Uterus (tissue), 4 donors: ENCODE results near the gene ZNF350. TPM values are rescaled to one million over a fixed set of nuclear protein-coding genes. Genes with fewer than 3 reads are reported as not detected.

Source experiments
- DNase-seq, 2 donors: peaks; one replicate each; pipeline ENCODE4 v3.0.0-alpha.2; 2019 to 2020
- H3K27ac ChIP-seq, 2 donors: fragments of 200-600 bp; sonication (generic); 1 replicate in 1 of 2; 2 replicates in 1 of 2; pipeline ENCODE4 v1.5.1; 2016 to 2018
- H3K27me3 ChIP-seq, 2 donors: fragments of 200-600 bp; sonication (generic); one replicate each; pipeline ENCODE4 v1.5.1; 2018 to 2019; ENCODE audit warnings: control low read depth in 1 of 2
- H3K36me3 ChIP-seq, 2 donors: fragments of 200-600 bp; sonication (generic); one replicate each; pipeline ENCODE4 v1.5.1; 2019; ENCODE audit warnings: control low read depth in 1 of 2
- H3K4me1 ChIP-seq, 2 donors: fragments of 200-600 bp; sonication (generic); one replicate each; pipeline ENCODE4 v1.5.1; 2018 to 2019; ENCODE audit warnings: control low read depth in 1 of 2
- H3K4me3 ChIP-seq, 2 donors: fragments of 200-600 bp; sonication (generic); 1 replicate in 1 of 2; 2 replicates in 1 of 2; pipeline ENCODE4 v1.5.1; 2018 to 2019; ENCODE audit warnings: mild to moderate bottlenecking in 1 of 2
- H3K9me3 ChIP-seq, 2 donors: fragments of 200-600 bp; sonication (generic); one replicate each; pipeline ENCODE4 v1.5.1; 2019; ENCODE audit warnings: control low read depth in 1 of 2
- POLR2A ChIP-seq, 2 donors: fragments of 450-650 bp; IDR thresholded peaks; one replicate each; pipeline ENCODE4 v1.6.1; 2016; ENCODE audit warnings: antibody characterized with exemption in 2 of 2, mild to moderate bottlenecking in 1 of 2, moderate library complexity in 1 of 2
- intact Hi-C: fragments of 100-400 bp; cut with DNase I; formaldehyde crosslinking; loops from one replicate; pipeline ENCODE4 v1.15.1; 2023; ENCODE audit warnings: low total_unique reads
- total RNA-seq, 4 donors: library from RNA; depleted of rRNA in 3 of 4; stranded (reverse); fragments of >200 nt in 3 of 4; gene quantifications; one replicate each; pipeline versions ENCODE4 v1.1.0 to v1.2.4, GENCODE V29; 2014 to 2023
- TF ChIP-seq, protein P1 (sequence below), 4 experiments: fragments of 200-600 bp in 2 of 4; fragments of 450-650 bp in 2 of 4; sonication (generic) in 2 of 4; IDR thresholded peaks; one replicate each; pipeline ENCODE4 v1.5.1; 2016 to 2019; ENCODE audit warnings: antibody characterized with exemption in 4 of 4, mild to moderate bottlenecking in 2 of 4, moderate library complexity in 1 of 4
- donor health status: DM: yes; HTN: yes; CAD: no.

Gene ZNF350
- total RNA-seq, 4 donors from 2014 or later: 2.3 to 28.0 (median 15.1) TPM

DNA sequence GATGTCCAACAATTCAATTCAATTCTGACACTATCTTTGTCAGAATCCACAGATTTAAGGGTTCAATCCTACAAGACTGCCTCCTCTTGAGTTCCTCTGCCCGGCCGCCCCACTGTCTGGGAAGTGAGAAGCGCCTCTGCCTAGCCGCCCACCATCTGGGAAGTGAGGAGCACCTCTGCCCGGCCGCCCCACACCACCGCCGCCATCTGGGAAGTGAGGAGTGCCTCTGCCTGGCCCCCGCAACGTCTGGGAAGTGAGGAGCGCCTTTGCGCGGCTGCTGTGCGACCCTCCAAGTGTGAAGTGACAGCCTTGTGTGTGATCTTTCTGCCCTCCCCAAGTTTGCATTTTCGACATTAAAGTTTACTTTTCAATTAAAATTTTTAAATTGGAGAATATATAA lies 35.6 kb upstream of the ZNF350 start:
- Histone ChIP-seq H3K27me3 (no peaks in the 10 kb centered on the region), H3K27ac (no peak overlapping the region), H3K9me3 (peaks cover 0 to 61% of the 10 kb centered on the region in 2 donors), H3K4me1 (no peaks in the 10 kb centered on the region), H3K36me3 (no peaks in the 10 kb centered on the region), H3K4me3 (no peak overlapping the region)
- DNase-seq: no peak
- intact Hi-C loops: no loop called here
- TF ChIP-seq, protein P1, sequence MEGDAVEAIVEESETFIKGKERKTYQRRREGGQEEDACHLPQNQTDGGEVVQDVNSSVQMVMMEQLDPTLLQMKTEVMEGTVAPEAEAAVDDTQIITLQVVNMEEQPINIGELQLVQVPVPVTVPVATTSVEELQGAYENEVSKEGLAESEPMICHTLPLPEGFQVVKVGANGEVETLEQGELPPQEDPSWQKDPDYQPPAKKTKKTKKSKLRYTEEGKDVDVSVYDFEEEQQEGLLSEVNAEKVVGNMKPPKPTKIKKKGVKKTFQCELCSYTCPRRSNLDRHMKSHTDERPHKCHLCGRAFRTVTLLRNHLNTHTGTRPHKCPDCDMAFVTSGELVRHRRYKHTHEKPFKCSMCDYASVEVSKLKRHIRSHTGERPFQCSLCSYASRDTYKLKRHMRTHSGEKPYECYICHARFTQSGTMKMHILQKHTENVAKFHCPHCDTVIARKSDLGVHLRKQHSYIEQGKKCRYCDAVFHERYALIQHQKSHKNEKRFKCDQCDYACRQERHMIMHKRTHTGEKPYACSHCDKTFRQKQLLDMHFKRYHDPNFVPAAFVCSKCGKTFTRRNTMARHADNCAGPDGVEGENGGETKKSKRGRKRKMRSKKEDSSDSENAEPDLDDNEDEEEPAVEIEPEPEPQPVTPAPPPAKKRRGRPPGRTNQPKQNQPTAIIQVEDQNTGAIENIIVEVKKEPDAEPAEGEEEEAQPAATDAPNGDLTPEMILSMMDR (IDR thresholded peaks at IDR 0.05): no peak
- no peak for TF ChIP-seq POLR2A (IDR thresholded peaks at IDR 0.05)

DNA sequence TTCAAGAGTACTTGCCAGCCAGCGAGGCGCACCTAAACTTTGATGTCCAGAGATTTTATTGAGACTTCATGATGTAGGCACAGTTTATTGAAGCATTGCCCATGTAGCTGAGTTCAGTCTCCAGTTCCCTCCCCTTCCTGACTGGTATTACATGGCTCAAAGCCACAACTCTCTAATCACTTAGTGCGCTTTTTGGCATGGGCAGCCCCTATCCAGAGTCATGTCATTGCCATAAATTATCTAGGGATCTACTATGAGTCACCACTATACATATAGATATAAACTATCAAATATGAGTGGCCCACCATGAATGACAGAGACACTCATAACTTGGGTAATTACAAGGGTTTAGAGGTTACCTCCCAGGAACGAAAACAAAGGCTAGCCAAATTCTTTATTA lies 33.9 kb upstream of the ZNF350 start:
- TF ChIP-seq, protein P1 (IDR thresholded peaks at IDR 0.05): no peak
- TF ChIP-seq POLR2A (IDR thresholded peaks at IDR 0.05): no peak
- Histone ChIP-seq H3K27me3 (no peaks in the 10 kb centered on the region), H3K9me3 (peaks cover 0 to 76% of the 10 kb centered on the region in 2 donors), H3K4me3 (no peak overlapping the region), H3K4me1 (no peaks in the 10 kb centered on the region), H3K27ac (no peak overlapping the region), H3K36me3 (no peaks in the 10 kb centered on the region)
- intact Hi-C loops: no loop called here
- DNase-seq: no peak

DNA sequence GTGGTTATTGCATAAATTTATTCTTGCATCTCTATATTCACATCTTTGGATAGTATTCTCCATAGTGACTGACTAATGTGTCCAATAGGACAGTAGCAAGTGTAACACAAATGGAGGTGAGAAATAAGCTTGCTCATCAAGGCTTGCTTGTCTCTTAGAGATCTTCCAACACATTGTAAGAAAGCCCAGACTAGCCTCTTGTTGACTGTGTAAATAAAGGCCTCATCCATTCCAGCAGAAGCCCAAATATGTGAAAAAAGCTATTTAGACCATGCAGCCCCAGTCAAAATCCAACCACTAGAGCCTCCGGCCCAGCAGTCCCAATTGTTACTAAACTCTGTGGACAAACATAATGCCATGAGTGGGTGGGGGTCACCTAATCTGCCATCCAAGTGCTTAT lies 24.0 kb upstream of the ZNF350 start:
- no peak for TF ChIP-seq POLR2A (IDR thresholded peaks at IDR 0.05)
- intact Hi-C loops: no loop called here
- Histone ChIP-seq H3K9me3 (peaks cover 0 to 20% of the 10 kb centered on the region in 2 donors), H3K4me1 (no peaks in the 10 kb centered on the region), H3K4me3 (no peak overlapping the region), H3K36me3 (no peaks in the 10 kb centered on the region), H3K27ac (no peak overlapping the region), H3K27me3 (no peaks in the 10 kb centered on the region)
- DNase-seq: no peak

DNA sequence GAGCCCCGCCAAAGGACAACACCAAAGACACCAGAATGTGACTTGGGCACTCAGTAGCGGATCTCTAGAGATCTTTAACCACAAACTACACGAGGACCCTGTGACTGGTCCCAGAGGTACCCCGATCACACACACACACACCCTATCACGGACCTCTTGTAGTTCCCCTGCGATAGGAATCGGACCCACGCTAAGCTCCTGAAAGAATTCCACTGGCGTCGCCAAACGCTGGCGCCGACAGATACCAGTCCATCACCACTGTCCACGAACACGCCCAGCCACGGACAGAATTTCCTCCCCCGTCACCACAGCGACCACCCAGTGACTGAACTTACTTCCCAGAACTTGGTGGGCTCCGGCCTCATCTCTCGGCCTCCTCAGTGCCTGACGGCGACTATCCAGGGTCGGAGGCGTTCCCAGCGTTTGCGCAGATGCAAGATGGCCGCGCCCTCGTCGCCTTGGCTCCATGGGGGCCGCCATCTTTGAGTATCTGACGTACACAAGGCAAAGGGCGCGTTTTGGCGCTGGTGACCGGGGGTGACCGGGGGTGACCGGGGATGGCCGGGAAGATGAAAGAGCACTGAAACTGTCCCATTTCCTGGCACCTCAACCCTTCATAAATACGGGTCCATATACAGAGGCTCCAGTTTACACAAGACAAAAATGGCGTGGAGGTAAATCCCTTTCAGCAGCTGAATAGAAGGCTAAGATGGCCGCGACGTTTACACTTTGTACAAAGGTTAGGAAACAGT lies 21.3 kb upstream of the ZNF350 start, which contains the start of gene ZNF615:
Gene ZNF615 (minus strand): TSS at position 406 of the 752 bp plus-strand sequence. CDS start 4,500 bp downstream, outside the sequence.
- intact Hi-C loops: no loop called here
- DNase-seq: peak; percentile 85 to 88
- no peaks in the 10 kb centered on the region for H3K27me3 ChIP-seq

DNA sequence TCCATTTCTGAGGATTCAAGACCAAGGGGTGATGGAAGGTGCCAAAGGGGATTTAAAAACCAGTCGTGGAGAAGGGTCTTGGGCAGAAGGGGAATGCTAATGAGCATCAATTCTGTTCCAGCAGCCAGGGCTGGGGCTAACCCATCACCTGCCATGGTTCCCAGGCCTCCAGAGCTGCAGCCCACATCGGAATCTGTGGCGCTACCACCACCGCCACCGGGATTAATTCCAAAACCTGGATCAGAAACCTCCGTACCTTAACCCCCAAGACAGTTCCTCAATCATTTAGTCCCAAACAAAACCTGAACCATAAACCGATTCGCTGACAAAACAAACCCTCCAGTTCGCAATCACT lies 20.8 kb upstream of the ZNF350 start:
- H3K4me3 ChIP-seq: peak overlapping the region; percentile 71 to 77
- H3K36me3 ChIP-seq: no peaks in the 10 kb centered on the region
- intact Hi-C loops: no loop called here
- peak overlapping the region; percentile 84 to 87 for H3K27ac ChIP-seq
- DNase-seq: no peak
- no peak for TF ChIP-seq POLR2A (IDR thresholded peaks at IDR 0.05)
- TF ChIP-seq, protein P1 (IDR thresholded peaks at IDR 0.05): no peak
- H3K9me3 ChIP-seq: peaks cover 0 to 12% of the 10 kb centered on the region in 2 donors
- H3K27me3 ChIP-seq: no peaks in the 10 kb centered on the region
- no peaks in the 10 kb centered on the region for H3K4me1 ChIP-seq

More for the DNA sequence above, 21.3 kb upstream of the ZNF350 start, which contains the start of gene ZNF615:
- H3K9me3 ChIP-seq: peaks cover 0 to 9% of the 10 kb centered on the region in 2 donors
- H3K4me3 ChIP-seq: peak within 1 kb of the TSS; percentile 71 to 77
- H3K27ac ChIP-seq: peak within 1 kb of the TSS; percentile 84 to 87
- H3K4me1 ChIP-seq: no peaks in the 10 kb centered on the region
- peak; percentile 23 to 40 for TF ChIP-seq POLR2A (IDR thresholded peaks at IDR 0.05)
- TF ChIP-seq, protein P1 (IDR thresholded peaks at IDR 0.05): no peak
- no peaks in the 10 kb centered on the region for H3K36me3 ChIP-seq
